Hepatocyte (in vitro differentiated cells): ENCODE measurements around the gene ZFX. TPM values are rescaled to one million over a fixed set of nuclear protein-coding genes. Genes with fewer than 3 reads are reported as not detected.

Experiments used
- DNase-seq: peaks from one replicate; pipeline ENCODE4 v3.0.0-alpha.2; 2016; ENCODE audit warnings: low spot score
- H2AFZ ChIP-seq: fragments of 200-600 bp; sonication (generic); 2 replicates; pipeline ENCODE4 v1.6.0; 2016; ENCODE audit warnings: antibody characterized with exemption, mild to moderate bottlenecking
- H3K27ac ChIP-seq: fragments of 200-600 bp; sonication (generic); 2 replicates; pipeline ENCODE4 v1.5.1; 2016; ENCODE audit warnings: mild to moderate bottlenecking
- H3K27me3 ChIP-seq: fragments of 200-600 bp; sonication (generic); 2 replicates; pipeline ENCODE4 v1.6.1; 2016
- H3K36me3 ChIP-seq: fragments of 200-600 bp; sonication (generic); replicated peaks from 2 replicates; pipeline ENCODE4 v1.5.1; 2016; ENCODE audit warnings: low read depth; ENCODE audit not compliant: insufficient read depth
- H3K4me1 ChIP-seq: fragments of 200-600 bp; sonication (generic); 2 replicates; pipeline ENCODE4 v1.5.1; 2016; ENCODE audit warnings: mild to moderate bottlenecking, moderate library complexity; ENCODE audit not compliant: insufficient read depth
- H3K4me2 ChIP-seq: fragments of 200-600 bp; sonication (generic); 2 replicates; pipeline ENCODE4 v1.6.0; 2016
- H3K4me3 ChIP-seq: fragments of 200-600 bp; sonication (generic); 2 replicates; pipeline ENCODE4 v1.5.1; 2016; ENCODE audit warnings: mild to moderate bottlenecking
- H3K79me2 ChIP-seq: fragments of 200-600 bp; sonication (generic); 2 replicates; pipeline ENCODE4 v1.6.0; 2017; ENCODE audit warnings: mild to moderate bottlenecking
- H3K9me2 ChIP-seq: fragments of 200-600 bp; sonication (generic); replicated peaks from 2 replicates; pipeline ENCODE4 v1.6.0; 2017; ENCODE audit warnings: mild to moderate bottlenecking; ENCODE audit not compliant: insufficient read depth
- H3K9me3 ChIP-seq: fragments of 200-600 bp; sonication (generic); 2 replicates; pipeline ENCODE4 v1.5.1; 2016; ENCODE audit warnings: low read depth, mild to moderate bottlenecking
- H4K20me1 ChIP-seq: fragments of 200-600 bp; sonication (generic); 2 replicates; pipeline ENCODE4 v1.6.0; 2016; ENCODE audit warnings: mild to moderate bottlenecking; ENCODE audit not compliant: insufficient read depth, poor library complexity, severe bottlenecking
- CTCF ChIP-seq: fragments of 200-600 bp; sonication (generic); IDR thresholded peaks from 2 replicates; pipeline ENCODE4 v1.5.1; 2016; ENCODE audit warnings: antibody characterized with exemption, mild to moderate bottlenecking; ENCODE audit not compliant: poor library complexity
- EZH2 ChIP-seq: fragments of 200-600 bp; sonication (generic); IDR thresholded peaks from 2 replicates; pipeline ENCODE4 v1.6.1; 2016; ENCODE audit warnings: antibody characterized with exemption, mild to moderate bottlenecking, borderline replicate concordance
- EZH2phosphoT487 ChIP-seq: fragments of 200-600 bp; sonication (generic); IDR thresholded peaks from one replicate; pipeline ENCODE4 v1.6.1; 2018; ENCODE audit warnings: antibody characterized with exemption, mild to moderate bottlenecking, low read depth, moderate library complexity; ENCODE audit not compliant: unreplicated experiment, severe bottlenecking
- WGBS: methylation state at CpG from one replicate; pipeline ENCODE4 v1.1.6; 2016; ENCODE audit warnings: low lambda C conversion rate; ENCODE audit errors: missing lambda C conversion rate; 5-methylcytosine and 5-hydroxymethylcytosine counted together
- polyA plus RNA-seq: library from polyadenylated mRNA; unstranded; fragments of >200 nt; fragmentation: Nextera tagmentation; extraction: Ambion mirVana; gene quantifications from 2 replicates; pipeline ENCODE4 v1.2.1, GENCODE V29; 2016
- total RNA-seq: library from RNA; depleted of rRNA; stranded (reverse); fragments of >200 nt; gene quantifications from 2 replicates; pipeline ENCODE4 v1.2.3, GENCODE V29; 2014

The ZFX gene
- total and polyA plus RNA-seq, 2 experiments from 2014 or later = 31.5 to 74.0 TPM

- WGBS = 76% methylated on average over 5 of the region's 5 CpGs
- Histone ChIP-seq H3K27ac (no peak overlapping the region), H3K4me3 (no peak overlapping the region), H3K27me3 (no peaks in the 10 kb centered on the region), H3K79me2 (no peaks in the 10 kb centered on the region), H3K9me2 (no peaks in the 10 kb centered on the region), H2AFZ (no peak overlapping the region), H3K4me2 (no peak overlapping the region), H3K36me3 (no peaks in the 10 kb centered on the region), H3K9me3 (no peaks in the 10 kb centered on the region), H4K20me1 (no peaks in the 10 kb centered on the region), H3K4me1 (no peaks in the 10 kb centered on the region)
- DNase-seq = no peak
- TF ChIP-seq EZH2 (no peak), CTCF (no peak), EZH2phosphoT487 (no peak)
Measured at GRCh38 chrX:24221872-24222271, 72.3 kb downstream of the ZFX start.

- Histone ChIP-seq H3K27me3 (no peaks in the 10 kb centered on the region), H3K27ac (no peak overlapping the region), H2AFZ (no peak overlapping the region), H3K36me3 (no peaks in the 10 kb centered on the region), H3K9me3 (no peaks in the 10 kb centered on the region), H4K20me1 (no peaks in the 10 kb centered on the region), H3K4me1 (no peaks in the 10 kb centered on the region), H3K4me3 (no peak overlapping the region), H3K79me2 (no peaks in the 10 kb centered on the region), H3K4me2 (no peak overlapping the region), H3K9me2 (no peaks in the 10 kb centered on the region)
- no peak for DNase-seq
- TF ChIP-seq CTCF = no peak
- no peak for TF ChIP-seq EZH2phosphoT487
- no peak for TF ChIP-seq EZH2
Measured at GRCh38 chrX:24225265-24225664, 75.7 kb downstream of the ZFX start.

GRCh38 chrX:24226176-24226575, 76.6 kb downstream of the ZFX start:
- H3K4me1 ChIP-seq = no peaks in the 10 kb centered on the region
- no peak for DNase-seq
- no peak for TF ChIP-seq CTCF
- no peak for TF ChIP-seq EZH2
- TF ChIP-seq EZH2phosphoT487 = no peak
- H3K27ac ChIP-seq = no peak overlapping the region
- no peaks in the 10 kb centered on the region for H3K9me2 ChIP-seq
- H4K20me1 ChIP-seq = no peaks in the 10 kb centered on the region
- H3K9me3 ChIP-seq = no peaks in the 10 kb centered on the region
- WGBS = 97% methylated on average over 2 of the region's 2 CpGs
- H3K79me2 ChIP-seq = no peaks in the 10 kb centered on the region
- no peak overlapping the region for H2AFZ ChIP-seq
- no peak overlapping the region for H3K4me2 ChIP-seq
- H3K36me3 ChIP-seq = no peaks in the 10 kb centered on the region
- no peaks in the 10 kb centered on the region for H3K27me3 ChIP-seq
- no peak overlapping the region for H3K4me3 ChIP-seq

- no peak for DNase-seq
- Histone ChIP-seq H3K27ac (no peak overlapping the region), H3K9me2 (no peaks in the 10 kb centered on the region), H4K20me1 (no peaks in the 10 kb centered on the region), H3K4me1 (peaks cover 5% of the 10 kb centered on the region), H3K27me3 (no peaks in the 10 kb centered on the region), H3K79me2 (no peaks in the 10 kb centered on the region), H2AFZ (no peak overlapping the region), H3K4me3 (no peak overlapping the region), H3K9me3 (no peaks in the 10 kb centered on the region), H3K36me3 (no peaks in the 10 kb centered on the region), H3K4me2 (no peak overlapping the region)
- TF ChIP-seq EZH2 (no peak), EZH2phosphoT487 (no peak), CTCF (no peak)
- 95% methylated on average over 5 of the region's 5 CpGs for WGBS
Measured at GRCh38 chrX:24228596-24228995, 79.1 kb downstream of the ZFX start.
